Measurements from ENCODE around the gene RDX. TPM values are rescaled to one million over a fixed set of nuclear protein-coding genes. Genes with fewer than 3 reads are reported as not detected.

Gene RDX
- polyA plus RNA-seq, 2 of the 4 experiments (the other 2 are of a cell fraction): 158 to 183 TPM

- under 1% methylated on average over 6 of the region's 6 CpGs for WGBS (ENCODE audit: missing lambda C conversion rate)
- peak overlapping the region; percentile 96 to 100 for H3K27ac ChIP-seq
- TF ChIP-seq KDM5A (IDR thresholded peaks at IDR 0.05): no peak
- no peak for TF ChIP-seq RCOR1 (IDR thresholded peaks at IDR 0.05; ENCODE audit: low read depth, low read length)
- no peak for TF ChIP-seq ZC3H11A (IDR thresholded peaks at IDR 0.05)
- TF ChIP-seq NR3C1 (IDR thresholded peaks at IDR 0.05): no peak
- TF ChIP-seq HOXA7 (CRISPR knock-in tag; IDR thresholded peaks at IDR 0.05): no peak
- TF ChIP-seq CEBPB (IDR thresholded peaks at IDR 0.05): no peak
- TF ChIP-seq ATOH8 (CRISPR knock-in tag; IDR thresholded peaks at IDR 0.05; ENCODE audit: low read depth): no peak
- TF ChIP-seq TFCP2L1 (CRISPR knock-in tag; IDR thresholded peaks at IDR 0.05): no peak
- no peak for TF ChIP-seq USF2 (IDR thresholded peaks at IDR 0.05)
- TF ChIP-seq CHD4 (IDR thresholded peaks at IDR 0.05; ENCODE audit: borderline replicate concordance): no peak
- TF ChIP-seq FOSB (CRISPR knock-in tag; IDR thresholded peaks at IDR 0.05): no peak
- no peak for TF ChIP-seq ELK1 (IDR thresholded peaks at IDR 0.05; ENCODE audit: low read depth, low read length)
- no peak for TF ChIP-seq MAFK (IDR thresholded peaks at IDR 0.05; ENCODE audit: partially characterized antibody)
- no peak for TF ChIP-seq KDM1A (IDR thresholded peaks at IDR 0.05; ENCODE audit: low read depth)
- ChIA-PET POLR2A (interaction anchor here (0.7 kb wide), 1 partner anchor 1687 kb away, joined by 3 read pairs; no protein-coding TSS in a partner anchor), CTCF (interaction anchor here (2.1 kb wide), 1 partner anchor 93 kb away, joined by 7 read pairs; no protein-coding TSS in a partner anchor)
- H3K4me3 ChIP-seq: peak overlapping the region; percentile 67
- peaks cover 4% of the 10 kb centered on the region; the same call in 2 of the 3 replicates for H3K9me3 ChIP-seq
- H3K4me1 ChIP-seq: peaks cover 55% of the 10 kb centered on the region
- ATAC-seq: no peak
- peak overlapping the region; percentile 93 for H3K4me2 ChIP-seq
- no peak for DNase-seq (ENCODE audit: low read depth in 1 of 2, low spot score in 1 of 2)
- no peak for FAIRE-seq
These were observed 1.9 kb downstream of the RDX start for GRCh38 chr11:110294509-110294908.

- 19% methylated on average over 4 of the region's 4 CpGs for WGBS (ENCODE audit: missing lambda C conversion rate)
- DNase-seq (ENCODE audit: low read depth in 1 of 2, low spot score in 1 of 2) (no peak), FAIRE-seq (no peak), ATAC-seq (no peak)
- Histone ChIP-seq H3K4me1 (peaks cover 60% of the 10 kb centered on the region), H3K4me2 (peak overlapping the region; percentile 93), H3K9me3 (no peaks in the 10 kb centered on the region), H3K27ac (peak overlapping the region; percentile 96 to 100), H3K4me3 (peak overlapping the region; percentile 67)
- ChIA-PET POLR2A (no interaction called here), CTCF (interaction anchor here (0.8 to 2.1 kb wide), 4 partner anchors 13 to 92 kb away, joined by 3 to 7 read pairs (median 4); no protein-coding TSS in a partner anchor)
- TF ChIP-seq HMGXB4 (CRISPR knock-in tag; IDR thresholded peaks at IDR 0.05; ENCODE audit: borderline replicate concordance): no peak
- TF ChIP-seq GATA3 (IDR thresholded peaks at IDR 0.05; ENCODE audit: borderline replicate concordance): no peak
- TF ChIP-seq RFX5 (IDR thresholded peaks at IDR 0.05): no peak
- no peak for TF ChIP-seq FOXS1 (CRISPR knock-in tag; IDR thresholded peaks at IDR 0.05)
- TF ChIP-seq MAX (IDR thresholded peaks at IDR 0.05): no peak
- TF ChIP-seq JUN (IDR thresholded peaks at IDR 0.05): no peak
- TF ChIP-seq CEBPB (IDR thresholded peaks at IDR 0.05): no peak
- no peak for TF ChIP-seq CBX8 (IDR thresholded peaks at IDR 0.05)
- TF ChIP-seq NFE2L2 (conservative IDR thresholded peaks at IDR 0.05; ENCODE audit: low read length): no peak
- TF ChIP-seq JUNB (IDR thresholded peaks at IDR 0.05): no peak
These were observed 3.0 kb downstream of the RDX start for GRCh38 chr11:110293389-110293788.

All from A549 (cell line).